MCF 10A (cell line): Measurements from ENCODE around the gene ATP2C1. TPM values are rescaled to one million over a fixed set of nuclear protein-coding genes. Genes with fewer than 3 reads are reported as not detected.

ENCODE experiments used
- BruUV-seq: library from RNA; stranded (reverse); fragments of 400-500 nt; replicated peaks from 2 replicates; lab custom pipeline; 2021; lab: Mats Ljungman, UMichigan
- CTCF ChIA-PET: fragments of 300-600 bp; sonication (Branson Sonifier 250); formaldehyde crosslinking; extraction: SDS; loops from one replicate; lab custom pipeline; 2021; ENCODE audit warnings: antibody characterized with exemption, inconsistent platforms; lab: Yijun Ruan, JAX
- POLR2A ChIA-PET: fragments of 300-600, 350-650 bp; sonication (Branson Sonifier 250); formaldehyde crosslinking; extraction: SDS; loops from one replicate; lab custom pipeline; 2020; ENCODE audit warnings: antibody characterized with exemption, inconsistent platforms; lab: Yijun Ruan, JAX
- DNase-seq: peaks from one replicate; pipeline ENCODE4 v3.0.0-alpha.2; 2018; ENCODE audit not compliant: unreplicated experiment
- H3K27ac Mint-ChIP-seq: one replicate; pipeline ENCODE4 v1.8.0; 2022; ENCODE audit warnings: mild to moderate bottlenecking, low read depth, mixed read lengths; ENCODE audit not compliant: unreplicated experiment
- H3K27me3 Mint-ChIP-seq: one replicate; pipeline ENCODE4 v1.8.0; 2022; ENCODE audit warnings: mixed read lengths; ENCODE audit not compliant: insufficient read depth, unreplicated experiment
- H3K36me3 Mint-ChIP-seq: one replicate; pipeline ENCODE4 v1.8.0; 2022; ENCODE audit warnings: mild to moderate bottlenecking, moderate library complexity, mixed read lengths; ENCODE audit not compliant: insufficient read depth, unreplicated experiment
- H3K4me1 Mint-ChIP-seq: one replicate; pipeline ENCODE4 v1.8.0; 2022; ENCODE audit warnings: mixed read lengths; ENCODE audit not compliant: insufficient read depth, unreplicated experiment
- H3K4me3 Mint-ChIP-seq: one replicate; pipeline ENCODE4 v1.8.0; 2022; ENCODE audit warnings: mild to moderate bottlenecking, moderate library complexity, mixed read lengths; ENCODE audit not compliant: unreplicated experiment
- H3K9me3 Mint-ChIP-seq: one replicate; pipeline ENCODE4 v1.8.0; 2022; ENCODE audit warnings: mixed read lengths; ENCODE audit not compliant: unreplicated experiment
- CTCF ChIP-seq: fragments of 200-600 bp; IDR thresholded peaks from one replicate; pipeline ENCODE4 v1.8.0; 2022; ENCODE audit warnings: antibody characterized with exemption, mild to moderate bottlenecking; ENCODE audit not compliant: unreplicated experiment
- intact Hi-C: fragments of 100-400 bp; cut with micrococcal nuclease; formaldehyde crosslinking; loops from 2 replicates; pipeline ENCODE4 v1.14.1; 2022
- total RNA-seq: library from RNA; stranded (reverse); gene quantifications from 2 replicates; pipeline ENCODE4 v1.2.3, GENCODE V29; 2022

Gene ATP2C1
- total RNA-seq, 1 experiment from 2014 or later, result 52.7 TPM

- BruUV-seq, result no TSS peak
- H3K4me1 Mint-ChIP-seq, result peaks cover 7% of the 10 kb centered on the region
- no peaks in the 10 kb centered on the region for H3K27me3 Mint-ChIP-seq
- ChIA-PET CTCF (interaction anchor here (0.5 kb wide), 1 partner anchor 36 kb away, joined by 3 read pairs; no protein-coding TSS in a partner anchor), POLR2A (no interaction called here)
- TF ChIP-seq CTCF, result no peak
- DNase-seq, result no peak
- peaks cover 33% of the 10 kb centered on the region for H3K36me3 Mint-ChIP-seq
- intact Hi-C loops, result no loop called here
- no peak overlapping the region for H3K27ac Mint-ChIP-seq
- H3K9me3 Mint-ChIP-seq, result no peaks in the 10 kb centered on the region
- H3K4me3 Mint-ChIP-seq, result no peak overlapping the region
These were observed 45.9 kb downstream of the ATP2C1 start for GRCh38 chr3:130939753-130940152.

GRCh38 chr3:130941793-130942192 lies 47.9 kb downstream of the ATP2C1 start:
- peaks cover 7% of the 10 kb centered on the region for H3K4me1 Mint-ChIP-seq

GRCh38 chr3:130946882-130947281 lies 53.0 kb downstream of the ATP2C1 start:
- peaks cover 2% of the 10 kb centered on the region for H3K4me1 Mint-ChIP-seq
- peaks cover 19% of the 10 kb centered on the region for H3K9me3 Mint-ChIP-seq

More at GRCh38 chr3:130941793-130942192, 47.9 kb downstream of the ATP2C1 start:
- ChIA-PET POLR2A (no interaction called here), CTCF (no interaction called here)
- DNase-seq, result no peak
- no TSS peak for BruUV-seq
- intact Hi-C loops, result no loop called here
- peaks cover 33% of the 10 kb centered on the region for H3K36me3 Mint-ChIP-seq
- H3K27ac Mint-ChIP-seq, result no peak overlapping the region
- no peak overlapping the region for H3K4me3 Mint-ChIP-seq
- H3K9me3 Mint-ChIP-seq, result no peaks in the 10 kb centered on the region
- no peak for TF ChIP-seq CTCF
- no peaks in the 10 kb centered on the region for H3K27me3 Mint-ChIP-seq

More at GRCh38 chr3:130946882-130947281, 53.0 kb downstream of the ATP2C1 start:
- H3K27me3 Mint-ChIP-seq, result no peaks in the 10 kb centered on the region
- ChIA-PET POLR2A (no interaction called here), CTCF (interaction anchor here (0.5 to 0.6 kb wide), 3 partner anchors 22 to 1420 kb away, joined by 3 to 5 read pairs (median 5); no protein-coding TSS in a partner anchor)
- intact Hi-C loops, result no loop called here
- TF ChIP-seq CTCF, result no peak
- no peak overlapping the region for H3K4me3 Mint-ChIP-seq
- H3K36me3 Mint-ChIP-seq, result peaks cover 27% of the 10 kb centered on the region
- no peak overlapping the region for H3K27ac Mint-ChIP-seq
- BruUV-seq, result no TSS peak
- DNase-seq, result no peak
